Sigmoid colon (tissue), 4 donors: Measurements from ENCODE around the gene ARHGAP18.

ENCODE experiments used
- EP300 ChIP-seq, 4 donors: sonication (generic); formaldehyde crosslinking; IDR thresholded peaks; one replicate each; pipeline ENCODE4 v1.6.1; 2017; ENCODE audit warnings: antibody characterized with exemption in 4 of 4
- POLR2A ChIP-seq, 2 donors: fragments of 450-650 bp; IDR thresholded peaks; one replicate each; pipeline ENCODE4 v1.6.1; 2016; ENCODE audit warnings: antibody characterized with exemption in 2 of 2, mild to moderate bottlenecking in 2 of 2, moderate library complexity in 2 of 2
- POLR2AphosphoS5 ChIP-seq, 4 donors: sonication (generic); formaldehyde crosslinking; IDR thresholded peaks; one replicate each; pipeline ENCODE4 v1.6.1; 2017; ENCODE audit warnings: antibody characterized with exemption in 4 of 4
- TF ChIP-seq, protein P1 (sequence below), 4 experiments: fragments of 450-650 bp in 3 of 4; fragments of 200-600 bp in 1 of 4; IDR thresholded peaks; one replicate each; pipeline ENCODE4 v1.5.1; 2016 to 2019; ENCODE audit warnings: antibody characterized with exemption in 4 of 4, mild to moderate bottlenecking in 3 of 4, moderate library complexity in 2 of 4

DNA sequence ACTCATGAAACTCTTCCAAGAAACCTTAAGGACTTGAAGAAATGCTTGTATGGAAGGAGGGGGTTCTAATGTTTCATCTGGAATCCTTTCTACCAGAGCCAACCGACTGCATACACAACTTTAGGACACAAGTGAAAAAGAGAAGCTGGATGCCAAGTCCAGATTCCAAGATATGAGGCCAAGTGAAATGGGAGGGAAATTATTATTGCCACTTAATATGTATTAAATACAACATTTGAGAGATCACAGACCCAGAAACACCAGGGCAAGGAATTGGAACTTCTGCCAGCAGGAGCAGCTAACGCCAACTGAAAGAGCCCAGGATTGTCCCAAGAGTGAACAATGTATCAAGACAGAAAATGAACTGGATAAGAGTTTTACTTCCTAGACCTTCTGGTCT lies 144.2 kb downstream of the ARHGAP18 start:
- TF ChIP-seq, protein P1, sequence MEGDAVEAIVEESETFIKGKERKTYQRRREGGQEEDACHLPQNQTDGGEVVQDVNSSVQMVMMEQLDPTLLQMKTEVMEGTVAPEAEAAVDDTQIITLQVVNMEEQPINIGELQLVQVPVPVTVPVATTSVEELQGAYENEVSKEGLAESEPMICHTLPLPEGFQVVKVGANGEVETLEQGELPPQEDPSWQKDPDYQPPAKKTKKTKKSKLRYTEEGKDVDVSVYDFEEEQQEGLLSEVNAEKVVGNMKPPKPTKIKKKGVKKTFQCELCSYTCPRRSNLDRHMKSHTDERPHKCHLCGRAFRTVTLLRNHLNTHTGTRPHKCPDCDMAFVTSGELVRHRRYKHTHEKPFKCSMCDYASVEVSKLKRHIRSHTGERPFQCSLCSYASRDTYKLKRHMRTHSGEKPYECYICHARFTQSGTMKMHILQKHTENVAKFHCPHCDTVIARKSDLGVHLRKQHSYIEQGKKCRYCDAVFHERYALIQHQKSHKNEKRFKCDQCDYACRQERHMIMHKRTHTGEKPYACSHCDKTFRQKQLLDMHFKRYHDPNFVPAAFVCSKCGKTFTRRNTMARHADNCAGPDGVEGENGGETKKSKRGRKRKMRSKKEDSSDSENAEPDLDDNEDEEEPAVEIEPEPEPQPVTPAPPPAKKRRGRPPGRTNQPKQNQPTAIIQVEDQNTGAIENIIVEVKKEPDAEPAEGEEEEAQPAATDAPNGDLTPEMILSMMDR (IDR thresholded peaks at IDR 0.05), result no peak
- no peak for TF ChIP-seq POLR2AphosphoS5 (IDR thresholded peaks at IDR 0.05)
- no peak for TF ChIP-seq POLR2A (IDR thresholded peaks at IDR 0.05)
- TF ChIP-seq EP300 (IDR thresholded peaks at IDR 0.05), result no peak
